Type B pancreatic cell (in vitro differentiated cells): ENCODE data around the gene TM2D3. TPM values are rescaled to one million over a fixed set of nuclear protein-coding genes. Genes with fewer than 3 reads are reported as not detected.

Source experiments
- DNase-seq: peaks from one replicate; pipeline ENCODE4 v3.0.0; 2021; ENCODE audit warnings: mixed read lengths; ENCODE audit not compliant: unreplicated experiment; ENCODE audit errors: extremely low spot score
- H3K27ac Mint-ChIP-seq: 2 replicates; pipeline ENCODE4 v1.8.0; 2021; ENCODE audit warnings: mild to moderate bottlenecking, mixed read lengths
- H3K27me3 Mint-ChIP-seq: 2 replicates; pipeline ENCODE4 v1.8.0; 2021; ENCODE audit warnings: mixed read lengths
- H3K36me3 Mint-ChIP-seq: 2 replicates; pipeline ENCODE4 v1.8.0; 2021; ENCODE audit warnings: mixed read lengths
- H3K4me1 Mint-ChIP-seq: one replicate; pipeline ENCODE4 v1.8.0; 2021; ENCODE audit warnings: mixed read lengths; ENCODE audit not compliant: unreplicated experiment
- H3K4me3 Mint-ChIP-seq: 2 replicates; pipeline ENCODE4 v1.8.0; 2021; ENCODE audit warnings: mild to moderate bottlenecking, mixed read lengths
- H3K9me3 Mint-ChIP-seq: 2 replicates; pipeline ENCODE4 v1.8.0; 2021; ENCODE audit warnings: mixed read lengths
- CTCF ChIP-seq: fragments of 200-600 bp; sonication (generic); conservative IDR thresholded peaks from 2 replicates; pipeline ENCODE4 v1.5.0; 2021; ENCODE audit warnings: antibody characterized with exemption, mild to moderate bottlenecking
- total RNA-seq: library from RNA; stranded (reverse); gene quantifications from 2 replicates; pipeline ENCODE4 v1.2.1, GENCODE V29; 2021; ENCODE audit warnings: low replicate concordance

TM2D3 gene
- total RNA-seq, 1 donor from 2014 or later = 50.0 TPM

DNA sequence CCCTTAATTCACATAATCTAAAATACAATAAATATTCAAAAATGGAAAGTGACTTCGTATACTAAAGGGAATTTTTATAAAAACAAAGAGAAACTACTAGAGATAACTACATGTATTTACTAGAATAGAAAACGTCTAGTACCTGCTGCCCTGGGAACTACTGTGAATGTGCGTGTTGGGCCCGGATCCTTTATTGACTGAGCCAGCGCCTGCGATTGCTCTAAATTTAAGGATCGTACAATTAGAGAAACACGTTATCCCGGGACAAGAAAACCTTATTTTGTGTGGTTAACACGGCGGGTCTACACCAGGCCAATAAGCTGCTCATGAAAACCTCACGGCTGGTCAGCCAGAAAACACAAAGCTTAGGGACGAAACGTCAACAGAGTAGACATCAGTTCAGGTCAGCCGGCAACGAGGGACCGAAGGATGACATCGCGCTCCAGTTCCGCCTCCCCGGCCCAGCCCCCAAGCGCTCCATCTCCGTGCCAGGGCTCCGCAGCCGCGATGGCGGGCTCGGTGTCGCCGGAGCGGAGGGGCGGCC is 555 bp downstream of the TM2D3 start:
- Mint-ChIP-seq H3K27ac (peak overlapping the region; percentile 84), H3K36me3 (peaks cover 3% of the 10 kb centered on the region), H3K9me3 (no peaks in the 10 kb centered on the region), H3K4me3 (peak overlapping the region; percentile 86), H3K4me1 (peaks cover 12% of the 10 kb centered on the region), H3K27me3 (no peaks in the 10 kb centered on the region)
- no peak for TF ChIP-seq CTCF
- no peak for DNase-seq

- Mint-ChIP-seq H3K9me3 (no peaks in the 10 kb centered on the region), H3K27me3 (no peaks in the 10 kb centered on the region), H3K4me1 (peaks cover 12% of the 10 kb centered on the region), H3K27ac (no peak overlapping the region), H3K36me3 (peaks cover 3% of the 10 kb centered on the region), H3K4me3 (peak overlapping the region; percentile 52)
- no peak for TF ChIP-seq CTCF
- DNase-seq = no peak
Measured at GRCh38 chr15:101650145-101650544, 2.0 kb downstream of the TM2D3 start.

DNA sequence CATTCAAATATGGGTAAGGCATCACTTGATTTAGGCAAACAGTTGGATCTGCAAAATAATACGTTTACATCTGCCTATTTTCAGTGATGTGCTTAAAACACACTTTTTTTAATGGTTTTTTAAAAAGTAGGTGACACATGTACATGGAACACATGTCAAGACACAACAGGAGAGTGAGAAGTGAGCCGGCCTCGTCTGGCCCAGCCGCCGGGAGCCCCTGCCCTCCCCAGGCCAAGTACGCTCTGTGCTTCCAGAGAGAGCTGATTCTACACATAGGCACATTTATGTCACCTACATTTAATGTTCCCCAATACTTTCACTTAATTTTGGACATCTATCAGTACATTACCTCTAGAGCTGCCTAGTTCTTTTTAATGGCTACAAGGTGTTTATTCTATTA is 3.8 kb downstream of the TM2D3 start:
- Mint-ChIP-seq H3K27ac (no peak overlapping the region), H3K4me3 (no peak overlapping the region), H3K4me1 (peaks cover 9% of the 10 kb centered on the region), H3K36me3 (peaks cover 3% of the 10 kb centered on the region), H3K9me3 (no peaks in the 10 kb centered on the region), H3K27me3 (no peaks in the 10 kb centered on the region)
- DNase-seq = no peak
- no peak for TF ChIP-seq CTCF

- Mint-ChIP-seq H3K9me3 (no peaks in the 10 kb centered on the region), H3K4me1 (peaks cover 13% of the 10 kb centered on the region), H3K36me3 (peaks cover 6% of the 10 kb centered on the region), H3K27me3 (no peaks in the 10 kb centered on the region), H3K27ac (no peak overlapping the region), H3K4me3 (no peak overlapping the region)
- no peak for DNase-seq
- no peak for TF ChIP-seq CTCF
Measured at GRCh38 chr15:101647251-101647650, 4.9 kb downstream of the TM2D3 start.

DNA sequence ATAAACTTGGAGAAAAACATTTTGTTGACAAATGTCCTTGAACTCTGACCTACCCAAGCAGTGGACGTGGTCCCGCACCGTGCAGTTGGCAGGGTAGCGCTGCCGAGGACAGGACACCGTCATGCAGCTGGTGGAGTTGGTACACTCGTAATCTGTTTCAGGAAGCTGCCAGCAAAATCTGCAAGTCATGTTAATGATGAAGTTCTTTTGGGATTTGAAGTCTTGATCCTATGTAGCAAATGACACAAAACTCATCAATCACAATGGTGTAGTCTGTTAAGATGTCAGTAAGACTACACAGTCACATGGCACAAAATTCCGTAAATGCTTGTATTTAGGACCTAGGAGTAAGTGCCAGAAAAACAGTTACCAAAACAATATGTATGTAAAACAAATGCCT is 5.5 kb downstream of the TM2D3 start:
- no peak for TF ChIP-seq CTCF
- H3K36me3 Mint-ChIP-seq = peaks cover 6% of the 10 kb centered on the region
- H3K4me3 Mint-ChIP-seq = no peak overlapping the region
- H3K27me3 Mint-ChIP-seq = no peaks in the 10 kb centered on the region
- DNase-seq = no peak
- peaks cover 17% of the 10 kb centered on the region for H3K4me1 Mint-ChIP-seq
- no peak overlapping the region for H3K27ac Mint-ChIP-seq
- no peaks in the 10 kb centered on the region for H3K9me3 Mint-ChIP-seq

DNA sequence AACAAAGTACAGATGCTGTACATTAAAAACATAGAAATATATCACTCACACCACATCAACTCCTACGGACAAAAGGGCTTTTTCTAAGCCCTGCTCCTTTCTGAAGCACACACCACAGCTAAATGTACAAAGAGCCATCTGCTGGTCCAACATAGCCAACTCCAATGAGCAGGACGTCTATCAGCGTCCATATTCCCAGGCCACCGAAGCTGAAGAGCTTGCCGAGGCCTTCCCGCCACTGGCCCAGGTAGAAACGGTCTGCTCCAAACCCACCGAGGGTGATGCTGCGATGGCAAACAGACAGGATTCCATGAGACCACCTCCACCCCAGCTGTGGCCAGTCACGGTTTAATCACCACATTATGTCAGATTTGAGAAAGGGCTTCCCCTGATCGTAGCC is 9.8 kb downstream of the TM2D3 start:
- no peak for TF ChIP-seq CTCF
- H3K27ac Mint-ChIP-seq = no peak overlapping the region
- H3K4me3 Mint-ChIP-seq = no peak overlapping the region
- H3K9me3 Mint-ChIP-seq = no peaks in the 10 kb centered on the region
- no peaks in the 10 kb centered on the region for H3K27me3 Mint-ChIP-seq
- DNase-seq = no peak
- H3K36me3 Mint-ChIP-seq = peaks cover 19% of the 10 kb centered on the region
- H3K4me1 Mint-ChIP-seq = peaks cover 13% of the 10 kb centered on the region
